GM13976 (cell line): ENCODE data around the gene BUB1.

ENCODE experiments used
- DNase-seq: peaks from one replicate; pipeline ENCODE4 v3.0.0; 2012; ENCODE audit warnings: low spot score
- CTCF ChIP-seq: IDR thresholded peaks from 2 replicates; pipeline ENCODE4 v1.5.1; 2012; ENCODE audit warnings: borderline replicate concordance, mild to moderate bottlenecking; ENCODE audit not compliant: insufficient read depth; ENCODE audit errors: extremely low read depth, missing control alignments, control extremely low read depth
- in situ Hi-C: fragments of 300-500 bp; cut with MboI; formaldehyde crosslinking; loops from one replicate; pipeline ENCODE4 v1.12.0; 2022; ENCODE audit warnings: low sequenced_read_pairs, mixed read lengths, inconsistent platforms; ENCODE audit not compliant: unreplicated experiment

The BUB1 gene

GRCh38 chr2:110657724-110658305 is 20.0 kb downstream of the BUB1 start:
- in situ Hi-C loops = no loop called here
- no peak for TF ChIP-seq CTCF
- no peak for DNase-seq

GRCh38 chr2:110655701-110656100 is 22.2 kb downstream of the BUB1 start:
- in situ Hi-C loops = no loop called here
- no peak for DNase-seq
- no peak for TF ChIP-seq CTCF

GRCh38 chr2:110653861-110654260 is 24.0 kb downstream of the BUB1 start:
- TF ChIP-seq CTCF = no peak
- no peak for DNase-seq
- in situ Hi-C loops = no loop called here

- DNase-seq = no peak
- in situ Hi-C loops = no loop called here
- no peak for TF ChIP-seq CTCF
These were observed 27.5 kb downstream of the BUB1 start for GRCh38 chr2:110650346-110650745.

GRCh38 chr2:110647777-110648176 is 30.1 kb downstream of the BUB1 start:
- no peak for TF ChIP-seq CTCF
- no peak for DNase-seq
- in situ Hi-C loops = no loop called here

GRCh38 chr2:110645616-110646015 is 32.2 kb downstream of the BUB1 start:
- no peak for TF ChIP-seq CTCF
- DNase-seq = no peak
- in situ Hi-C loops = no loop called here
